K562 (cell line): ENCODE data around the gene ABCC6.

Experiments used
- BHLHE40 ChIP-seq: IDR thresholded peaks from 2 replicates; pipeline ENCODE4 v1.6.1; 2011; ENCODE audit warnings: low read length, improper control_type of control experiment
- GATA2 ChIP-seq: sonication (generic); formaldehyde crosslinking; IDR thresholded peaks from 2 replicates; pipeline ENCODE4 v1.4.0; 2020; ENCODE audit warnings: mild to moderate bottlenecking, missing genetic modification reagents
- ILF3 ChIP-seq: fragments of 450-650 bp; IDR thresholded peaks from 2 replicates; pipeline ENCODE4 v1.6.1; 2018; ENCODE audit warnings: antibody characterized with exemption, mild to moderate bottlenecking, moderate library complexity, borderline replicate concordance
- MAZ ChIP-seq, 2 experiments: fragments of 450-650 bp in 1 of 2; sonication (generic) in 1 of 2; formaldehyde crosslinking; IDR thresholded peaks in 1 of 2; conservative IDR thresholded peaks in 1 of 2; 2 replicates each; pipeline versions ENCODE4 v1.4.0 to v1.5.0; 2020; ENCODE audit warnings: mild to moderate bottlenecking in 1 of 2, missing genetic modification reagents in 1 of 2
- SIN3A ChIP-seq, 2 experiments: fragments of 150-350 bp in 1 of 2; IDR thresholded peaks; 2 replicates each; pipeline ENCODE4 v1.6.1; 2011 to 2016; ENCODE audit warnings: borderline replicate concordance in 2 of 2, low read depth in 2 of 2, low read length in 2 of 2, mild to moderate bottlenecking in 2 of 2, moderate library complexity in 2 of 2; ENCODE audit not compliant: control insufficient read depth in 1 of 2
- SMC3 ChIP-seq: conservative IDR thresholded peaks from 2 replicates; pipeline ENCODE4 v1.6.1; 2011; ENCODE audit warnings: low read depth, low read length, improper control_type of control experiment; ENCODE audit not compliant: insufficient read depth
- ZNF12 ChIP-seq: sonication (generic); formaldehyde crosslinking; IDR thresholded peaks from 2 replicates; pipeline ENCODE4 v1.4.0; 2020; ENCODE audit warnings: mild to moderate bottlenecking, missing genetic modification reagents
- ZNF239 ChIP-seq: fragments of 250-450 bp; sonication (Bioruptor Pico); IDR thresholded peaks from 2 replicates; pipeline ENCODE4 v1.4.0; 2020; ENCODE audit warnings: mild to moderate bottlenecking
- ZNF274 ChIP-seq: IDR thresholded peaks from 2 replicates; pipeline ENCODE4 v1.6.1; 2011; ENCODE audit warnings: low read depth, mild to moderate bottlenecking, low read length, moderate library complexity, borderline replicate concordance
- TF ChIP-seq, protein P1 (sequence below): fragments of 250-450 bp; sonication (Bioruptor Pico); IDR thresholded peaks from 2 replicates; pipeline ENCODE4 v1.8.0; 2022; ENCODE audit warnings: moderate library complexity, mild to moderate bottlenecking, inconsistent platforms
- TF ChIP-seq, protein P2 (sequence below), 3 experiments: IDR thresholded peaks in 2 of 3; conservative IDR thresholded peaks in 1 of 3; 2 replicates each; pipeline ENCODE4 v1.5.1; 2011 to 2012; ENCODE audit warnings: low read length in 3 of 3, mild to moderate bottlenecking in 3 of 3, control low read depth in 2 of 3, improper control_type of control experiment in 1 of 3, inconsistent platforms in 1 of 3, low read depth in 1 of 3, mixed read lengths in 1 of 3, moderate library complexity in 1 of 3; ENCODE audit not compliant: insufficient read depth in 2 of 3
- TF ChIP-seq, protein P3 (sequence below): sonication (generic); formaldehyde crosslinking; IDR thresholded peaks from 2 replicates; pipeline ENCODE4 v1.9.0; 2022; ENCODE audit warnings: mild to moderate bottlenecking, missing genetic modification reagents
- TF ChIP-seq, protein P4 (sequence below): sonication (generic); formaldehyde crosslinking; IDR thresholded peaks from 2 replicates; pipeline ENCODE4 v1.8.0; 2023; ENCODE audit warnings: mild to moderate bottlenecking, missing genetic modification reagents
- TF ChIP-seq, protein P5 (sequence below): sonication (generic); formaldehyde crosslinking; IDR thresholded peaks from 2 replicates; pipeline ENCODE4 v1.8.1; 2023; ENCODE audit warnings: mild to moderate bottlenecking, missing genetic modification reagents, moderate library complexity

DNA sequence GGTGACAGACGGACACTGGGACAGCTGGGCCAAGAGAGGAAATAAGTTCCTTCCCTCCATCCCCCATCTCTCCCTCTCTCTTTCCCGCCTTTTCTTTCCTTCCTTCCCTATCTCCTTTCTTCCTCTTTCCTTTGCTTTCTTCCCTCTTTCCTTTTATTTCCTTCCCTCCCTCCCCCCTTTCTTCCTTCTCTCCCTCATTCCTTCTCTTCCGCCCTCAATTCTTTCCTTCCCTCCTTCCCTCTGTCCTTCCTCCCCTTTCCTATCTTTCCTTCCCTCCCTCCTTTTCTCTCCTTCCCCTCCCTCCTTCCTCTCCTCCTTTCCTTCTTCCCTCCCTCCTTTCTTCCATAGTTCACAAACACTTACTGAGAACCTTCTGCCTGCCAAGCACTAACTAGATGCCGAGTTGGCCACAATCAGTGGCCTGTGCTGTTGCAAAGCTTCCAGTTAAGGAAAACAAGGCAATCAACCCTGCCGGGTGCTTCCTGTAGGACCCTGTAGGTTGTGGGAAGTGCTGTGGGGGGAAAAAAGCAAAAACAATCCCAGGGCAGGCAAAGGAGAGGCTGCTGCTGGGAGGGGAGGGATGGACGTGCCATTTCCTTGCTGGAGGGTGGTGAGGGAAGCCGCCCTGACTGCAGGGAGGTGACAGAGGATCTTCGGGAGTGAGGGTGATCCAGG lies 31.7 kb downstream of the ABCC6 start:
- TF ChIP-seq, protein P1, sequence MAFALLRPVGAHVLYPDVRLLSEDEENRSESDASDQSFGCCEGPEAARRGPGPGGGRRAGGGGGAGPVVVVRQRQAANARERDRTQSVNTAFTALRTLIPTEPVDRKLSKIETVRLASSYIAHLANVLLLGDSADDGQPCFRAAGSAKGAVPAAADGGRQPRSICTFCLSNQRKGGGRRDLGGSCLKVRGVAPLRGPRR: no peak
- TF ChIP-seq, protein P2, sequence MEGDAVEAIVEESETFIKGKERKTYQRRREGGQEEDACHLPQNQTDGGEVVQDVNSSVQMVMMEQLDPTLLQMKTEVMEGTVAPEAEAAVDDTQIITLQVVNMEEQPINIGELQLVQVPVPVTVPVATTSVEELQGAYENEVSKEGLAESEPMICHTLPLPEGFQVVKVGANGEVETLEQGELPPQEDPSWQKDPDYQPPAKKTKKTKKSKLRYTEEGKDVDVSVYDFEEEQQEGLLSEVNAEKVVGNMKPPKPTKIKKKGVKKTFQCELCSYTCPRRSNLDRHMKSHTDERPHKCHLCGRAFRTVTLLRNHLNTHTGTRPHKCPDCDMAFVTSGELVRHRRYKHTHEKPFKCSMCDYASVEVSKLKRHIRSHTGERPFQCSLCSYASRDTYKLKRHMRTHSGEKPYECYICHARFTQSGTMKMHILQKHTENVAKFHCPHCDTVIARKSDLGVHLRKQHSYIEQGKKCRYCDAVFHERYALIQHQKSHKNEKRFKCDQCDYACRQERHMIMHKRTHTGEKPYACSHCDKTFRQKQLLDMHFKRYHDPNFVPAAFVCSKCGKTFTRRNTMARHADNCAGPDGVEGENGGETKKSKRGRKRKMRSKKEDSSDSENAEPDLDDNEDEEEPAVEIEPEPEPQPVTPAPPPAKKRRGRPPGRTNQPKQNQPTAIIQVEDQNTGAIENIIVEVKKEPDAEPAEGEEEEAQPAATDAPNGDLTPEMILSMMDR (IDR thresholded peaks at IDR 0.05 in 2 of 3, conservative IDR thresholded peaks at IDR 0.05 in 1 of 3; ENCODE audit: insufficient read depth in 2 of 3, low read depth in 1 of 3, low read length in 3 of 3): no peak
- TF ChIP-seq ZNF274: no peak
- TF ChIP-seq BHLHE40: no peak
- no peak for TF ChIP-seq GATA2
- no peak for TF ChIP-seq MAZ (CRISPR knock-in tag; conservative IDR thresholded peaks at IDR 0.05 in 1 of 2, IDR thresholded peaks at IDR 0.05 in 1 of 2)
- TF ChIP-seq, protein P3, sequence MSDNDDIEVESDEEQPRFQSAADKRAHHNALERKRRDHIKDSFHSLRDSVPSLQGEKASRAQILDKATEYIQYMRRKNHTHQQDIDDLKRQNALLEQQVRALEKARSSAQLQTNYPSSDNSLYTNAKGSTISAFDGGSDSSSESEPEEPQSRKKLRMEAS (CRISPR knock-in tag): no peak
- no peak for TF ChIP-seq ZNF12 (CRISPR knock-in tag)
- TF ChIP-seq SIN3A (IDR thresholded peaks at IDR 0.05; ENCODE audit: borderline replicate concordance in 2 of 2, control insufficient read depth in 1 of 2, low read depth in 2 of 2, low read length in 2 of 2): no peak
- TF ChIP-seq, protein P4, sequence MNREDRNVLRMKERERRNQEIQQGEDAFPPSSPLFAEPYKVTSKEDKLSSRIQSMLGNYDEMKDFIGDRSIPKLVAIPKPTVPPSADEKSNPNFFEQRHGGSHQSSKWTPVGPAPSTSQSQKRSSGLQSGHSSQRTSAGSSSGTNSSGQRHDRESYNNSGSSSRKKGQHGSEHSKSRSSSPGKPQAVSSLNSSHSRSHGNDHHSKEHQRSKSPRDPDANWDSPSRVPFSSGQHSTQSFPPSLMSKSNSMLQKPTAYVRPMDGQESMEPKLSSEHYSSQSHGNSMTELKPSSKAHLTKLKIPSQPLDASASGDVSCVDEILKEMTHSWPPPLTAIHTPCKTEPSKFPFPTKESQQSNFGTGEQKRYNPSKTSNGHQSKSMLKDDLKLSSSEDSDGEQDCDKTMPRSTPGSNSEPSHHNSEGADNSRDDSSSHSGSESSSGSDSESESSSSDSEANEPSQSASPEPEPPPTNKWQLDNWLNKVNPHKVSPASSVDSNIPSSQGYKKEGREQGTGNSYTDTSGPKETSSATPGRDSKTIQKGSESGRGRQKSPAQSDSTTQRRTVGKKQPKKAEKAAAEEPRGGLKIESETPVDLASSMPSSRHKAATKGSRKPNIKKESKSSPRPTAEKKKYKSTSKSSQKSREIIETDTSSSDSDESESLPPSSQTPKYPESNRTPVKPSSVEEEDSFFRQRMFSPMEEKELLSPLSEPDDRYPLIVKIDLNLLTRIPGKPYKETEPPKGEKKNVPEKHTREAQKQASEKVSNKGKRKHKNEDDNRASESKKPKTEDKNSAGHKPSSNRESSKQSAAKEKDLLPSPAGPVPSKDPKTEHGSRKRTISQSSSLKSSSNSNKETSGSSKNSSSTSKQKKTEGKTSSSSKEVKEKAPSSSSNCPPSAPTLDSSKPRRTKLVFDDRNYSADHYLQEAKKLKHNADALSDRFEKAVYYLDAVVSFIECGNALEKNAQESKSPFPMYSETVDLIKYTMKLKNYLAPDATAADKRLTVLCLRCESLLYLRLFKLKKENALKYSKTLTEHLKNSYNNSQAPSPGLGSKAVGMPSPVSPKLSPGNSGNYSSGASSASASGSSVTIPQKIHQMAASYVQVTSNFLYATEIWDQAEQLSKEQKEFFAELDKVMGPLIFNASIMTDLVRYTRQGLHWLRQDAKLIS: no peak
- no peak for TF ChIP-seq SMC3
- TF ChIP-seq ILF3: no peak
- TF ChIP-seq, protein P5, sequence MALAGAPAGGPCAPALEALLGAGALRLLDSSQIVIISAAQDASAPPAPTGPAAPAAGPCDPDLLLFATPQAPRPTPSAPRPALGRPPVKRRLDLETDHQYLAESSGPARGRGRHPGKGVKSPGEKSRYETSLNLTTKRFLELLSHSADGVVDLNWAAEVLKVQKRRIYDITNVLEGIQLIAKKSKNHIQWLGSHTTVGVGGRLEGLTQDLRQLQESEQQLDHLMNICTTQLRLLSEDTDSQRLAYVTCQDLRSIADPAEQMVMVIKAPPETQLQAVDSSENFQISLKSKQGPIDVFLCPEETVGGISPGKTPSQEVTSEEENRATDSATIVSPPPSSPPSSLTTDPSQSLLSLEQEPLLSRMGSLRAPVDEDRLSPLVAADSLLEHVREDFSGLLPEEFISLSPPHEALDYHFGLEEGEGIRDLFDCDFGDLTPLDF (CRISPR knock-in tag): no peak
- no peak for TF ChIP-seq ZNF239 (CRISPR knock-in tag)
